GM10847 (cell line): ENCODE results near the gene CPVL.

Experiments
- POLR2A ChIP-seq: IDR thresholded peaks from 2 replicates; pipeline ENCODE4 v1.6.1; 2011; ENCODE audit not compliant: insufficient read length; ENCODE audit errors: extremely low read depth

The CPVL gene

DNA sequence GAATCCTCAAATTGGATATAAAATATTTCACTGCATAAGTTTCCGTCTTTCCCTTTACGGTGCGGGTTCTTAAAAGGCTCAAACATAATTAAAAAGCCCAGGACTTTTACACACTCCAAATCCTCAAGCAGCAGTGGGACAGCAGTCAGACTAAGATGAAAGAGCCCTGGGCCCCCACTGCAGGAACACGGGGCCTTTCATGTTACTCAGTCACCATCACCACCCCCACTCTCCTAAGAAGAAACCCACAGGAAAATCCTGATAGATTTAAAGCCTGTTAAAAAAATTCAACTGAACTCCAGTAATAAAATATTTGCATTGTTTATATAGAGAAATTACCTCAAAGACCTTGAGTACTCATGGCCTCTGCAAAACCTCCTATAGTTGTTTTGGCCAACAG, 114.2 kb downstream of the CPVL start:
- TF ChIP-seq POLR2A = no peak

DNA sequence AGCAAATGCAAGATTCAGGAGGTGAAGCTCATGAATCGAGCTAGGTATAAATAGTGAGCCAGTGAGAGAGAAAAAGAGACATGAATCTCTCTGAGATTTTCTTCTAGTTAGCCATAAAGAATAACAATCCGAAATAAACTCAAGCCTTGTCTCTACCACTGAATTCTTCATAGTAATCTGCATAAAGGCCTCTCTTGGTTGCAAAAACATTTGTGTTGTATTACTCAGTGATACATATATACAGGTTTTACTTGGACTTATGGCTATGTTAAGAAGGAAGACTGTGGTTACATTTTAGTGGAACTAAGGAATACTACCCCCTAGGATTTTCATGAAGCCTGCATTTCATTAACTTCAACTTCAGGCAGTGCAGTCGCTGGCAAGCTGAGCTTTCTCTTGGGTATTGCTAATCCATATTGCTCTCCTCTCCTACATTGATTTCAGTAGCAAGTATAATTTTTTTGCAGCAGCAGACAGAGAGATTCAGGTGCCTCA, 115.5 kb downstream of the CPVL start:
- no peak for TF ChIP-seq POLR2A

DNA sequence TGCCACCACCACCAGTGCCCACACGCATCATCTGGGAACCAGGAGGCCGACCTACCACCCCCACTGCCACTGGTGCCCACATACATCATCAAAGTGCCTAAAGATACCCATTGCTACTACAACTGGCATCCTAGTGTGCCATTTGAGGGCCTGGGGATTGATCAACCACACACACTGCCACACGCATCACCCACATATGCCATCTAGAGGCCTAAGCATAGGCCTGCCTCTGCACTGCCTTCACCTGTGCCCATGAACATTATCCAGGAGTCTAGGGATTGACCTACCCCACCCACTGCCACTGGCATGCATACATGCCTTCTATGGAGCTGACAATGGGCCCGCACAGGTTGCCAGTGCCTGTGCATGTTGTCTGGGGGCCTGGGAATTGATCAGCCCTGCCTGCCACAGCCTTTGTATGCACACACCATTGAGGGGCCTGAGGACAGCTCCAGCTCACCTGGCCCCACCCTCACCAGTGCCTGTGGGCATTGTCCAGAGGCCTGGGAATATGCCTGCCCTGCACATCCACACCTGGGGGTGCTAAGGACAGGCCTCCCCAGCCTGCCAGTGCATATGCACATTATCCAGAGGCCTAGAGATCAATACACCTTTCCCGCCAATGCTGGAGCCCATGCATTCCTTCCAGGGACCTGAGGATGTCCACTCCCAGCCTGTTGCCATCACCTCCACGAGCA, 123.9 kb downstream of the CPVL start:
- TF ChIP-seq POLR2A = no peak

DNA sequence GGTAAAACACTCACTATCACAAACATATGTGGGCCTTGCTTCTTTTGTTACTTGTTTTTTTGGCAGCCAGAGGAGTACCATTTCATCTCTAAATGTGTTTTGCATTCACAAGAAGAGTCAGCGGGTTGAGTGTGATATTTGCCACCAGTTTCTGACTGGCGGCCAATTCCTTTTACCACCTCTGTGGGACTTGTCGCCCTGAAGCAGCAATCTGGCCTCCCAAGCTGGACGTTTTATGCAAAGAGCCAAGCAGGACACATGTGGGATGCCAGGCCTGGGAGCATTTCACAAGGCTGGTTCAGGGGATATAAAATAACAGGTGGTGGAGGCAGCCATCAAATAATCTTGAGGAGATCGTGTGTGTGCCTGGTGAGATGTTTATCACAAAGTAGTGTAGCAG, 126.4 kb downstream of the CPVL start:
- TF ChIP-seq POLR2A = no peak

DNA sequence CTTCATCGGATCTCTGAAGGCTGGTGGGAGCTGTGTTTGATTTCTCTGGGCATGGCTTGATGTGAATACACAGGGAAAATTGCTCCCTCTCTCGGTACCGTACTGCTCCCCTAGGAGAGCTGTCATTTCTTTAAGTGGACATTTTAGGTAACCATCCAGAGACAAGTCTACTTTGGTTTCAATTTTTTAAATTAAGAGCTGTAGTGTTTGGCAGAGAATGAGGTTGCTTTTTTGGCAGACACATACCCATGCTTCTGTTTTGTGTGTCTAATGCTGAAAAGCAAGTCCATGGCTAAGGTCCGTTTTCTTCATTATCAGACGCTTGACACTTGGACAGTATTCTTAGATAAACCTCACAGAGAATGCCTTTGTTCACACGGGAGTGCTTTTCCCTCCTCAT, 127.0 kb downstream of the CPVL start:
- no peak for TF ChIP-seq POLR2A

DNA sequence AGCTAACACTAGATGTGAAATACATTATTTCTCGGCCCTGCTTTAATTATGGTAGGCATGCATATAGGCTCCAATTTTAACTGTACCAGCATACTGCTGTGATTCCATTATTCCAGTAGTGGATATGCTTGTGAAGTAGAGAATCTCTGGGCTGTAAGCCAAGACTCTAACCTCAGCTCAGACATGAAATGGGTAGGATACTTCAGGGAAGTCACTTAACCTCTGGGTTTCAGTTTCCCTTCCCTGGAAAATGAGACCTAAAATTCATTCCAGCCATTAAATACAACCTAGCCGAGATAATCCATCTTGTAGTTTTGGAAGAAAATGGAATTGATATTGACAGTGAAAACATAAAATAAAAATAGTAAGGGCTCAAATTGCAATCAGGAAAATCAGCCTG, 128.6 kb downstream of the CPVL start:
- TF ChIP-seq POLR2A = no peak

DNA sequence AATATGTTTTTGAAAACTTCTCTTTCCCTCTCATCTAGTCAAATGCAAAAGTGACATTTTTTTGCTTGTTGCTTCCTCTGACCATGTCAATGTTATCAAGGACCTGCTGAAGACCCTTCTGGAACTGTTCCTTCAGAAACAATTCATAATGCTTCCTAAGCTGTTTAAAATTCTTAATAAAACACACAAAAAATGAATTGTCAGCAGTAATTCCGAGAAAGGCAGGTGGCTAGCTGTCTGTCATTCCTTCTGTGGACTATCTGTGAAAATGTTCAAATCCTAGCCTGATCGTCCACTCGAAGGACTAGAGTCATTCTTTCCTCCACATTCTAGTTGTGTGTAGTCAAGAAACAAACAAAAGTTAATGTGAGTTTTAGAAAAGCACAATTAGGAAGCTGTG, 131.6 kb downstream of the CPVL start:
- no peak for TF ChIP-seq POLR2A

DNA sequence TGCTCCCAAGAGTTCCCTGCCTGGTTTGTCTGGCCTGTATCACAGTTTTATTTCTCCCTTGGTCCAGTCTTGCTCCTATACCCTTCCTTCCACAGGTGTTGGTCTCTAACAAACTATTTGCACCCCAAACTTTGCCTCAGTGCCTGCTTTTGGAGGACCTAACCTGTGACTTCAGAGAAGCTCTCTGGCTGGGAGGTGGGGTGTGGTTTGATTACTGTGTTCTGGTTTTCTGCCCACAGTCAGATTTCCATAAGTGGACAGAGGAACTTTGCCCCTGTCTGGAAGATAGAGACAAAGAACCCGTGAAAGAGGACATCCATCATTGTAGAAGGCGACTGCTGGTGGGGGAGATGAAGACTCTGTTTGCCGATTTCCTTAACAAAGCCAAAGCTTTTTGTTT, 132.4 kb downstream of the CPVL start:
- no peak for TF ChIP-seq POLR2A

DNA sequence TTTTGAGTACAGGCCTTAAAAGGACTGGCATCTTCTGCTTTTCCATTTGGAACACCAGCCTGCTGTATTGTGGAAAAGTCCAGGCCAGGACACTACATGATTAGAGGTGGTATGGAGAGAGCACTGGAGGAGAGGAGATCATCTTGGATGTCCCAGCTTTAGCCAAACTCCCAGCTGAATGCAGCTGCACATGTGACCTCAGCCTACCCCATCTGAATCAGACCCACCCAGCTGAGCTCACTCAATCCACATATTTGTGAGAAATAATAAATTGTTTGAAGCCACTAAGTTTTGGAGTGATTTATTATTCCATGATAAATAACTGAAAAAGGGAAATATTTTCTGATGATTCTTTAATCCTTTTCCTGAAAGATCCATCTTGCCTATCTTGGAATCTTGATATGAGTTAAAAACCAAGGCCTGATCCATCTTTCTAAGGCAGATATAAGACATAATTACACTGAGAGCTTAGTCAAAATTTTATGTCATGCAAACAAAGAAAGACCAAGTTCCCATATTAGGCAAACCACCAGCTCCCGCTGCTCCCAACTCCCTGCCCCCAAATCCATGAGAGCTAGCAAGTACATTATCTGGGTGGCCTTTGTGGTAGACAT, 133.1 kb downstream of the CPVL start:
- no peak for TF ChIP-seq POLR2A

DNA sequence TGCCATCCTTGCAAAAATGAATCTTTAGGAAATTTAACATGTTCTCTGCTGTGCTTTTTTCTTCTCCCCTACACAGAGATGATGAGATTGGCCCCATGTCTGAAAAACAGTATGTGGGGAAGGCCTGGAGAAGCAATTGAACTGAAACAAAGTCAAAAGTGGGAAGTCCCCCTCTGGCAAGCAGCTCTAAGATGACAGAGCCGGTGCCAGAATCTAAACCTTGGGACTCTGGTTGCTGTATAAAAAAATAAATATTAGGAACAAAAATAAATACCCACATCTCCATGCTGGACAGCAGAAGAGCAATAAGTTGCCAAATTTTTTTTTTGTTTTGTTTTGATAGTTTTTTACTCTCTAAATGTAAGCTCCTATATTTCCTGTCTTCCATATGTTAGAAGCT, 136.4 kb downstream of the CPVL start:
- TF ChIP-seq POLR2A = no peak

DNA sequence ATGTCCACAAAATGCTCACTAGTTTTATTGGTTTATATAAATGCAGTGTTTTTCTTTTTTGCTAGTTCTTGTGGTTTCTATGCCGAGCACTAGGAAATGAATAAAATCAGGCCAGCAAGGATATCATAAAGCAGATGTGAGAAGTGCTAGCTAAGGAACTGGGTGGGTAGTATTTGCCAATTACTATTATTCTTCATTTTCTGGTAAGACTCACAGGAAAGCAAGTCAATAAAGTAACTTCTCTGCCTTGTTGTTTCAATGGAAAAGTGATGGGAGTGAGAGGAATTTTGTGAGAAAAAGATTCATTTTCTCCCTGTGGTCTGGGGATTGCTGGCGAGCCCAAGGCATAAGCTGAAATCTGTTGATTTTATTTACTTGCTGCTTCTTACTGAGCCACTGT, 137.7 kb downstream of the CPVL start:
- no peak for TF ChIP-seq POLR2A

DNA sequence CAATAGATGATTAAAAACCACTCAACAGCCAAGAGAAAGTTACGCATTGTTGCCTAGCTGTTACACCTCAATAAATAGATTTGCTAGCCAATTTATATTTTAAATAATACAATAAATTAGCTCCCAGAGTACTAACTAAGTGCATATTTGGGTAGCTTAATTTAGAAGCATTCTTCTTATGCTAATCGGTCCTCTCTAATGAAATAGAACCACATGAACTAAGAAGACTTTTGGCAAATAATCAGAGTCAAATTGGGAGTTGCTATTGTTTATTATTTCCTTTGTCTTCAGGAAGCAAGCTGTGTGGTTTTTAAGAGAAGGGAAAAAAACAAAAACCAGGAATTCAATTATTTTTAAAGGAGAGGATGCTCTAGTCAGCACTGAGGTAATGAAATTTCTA, 139.2 kb downstream of the CPVL start:
- TF ChIP-seq POLR2A = no peak

DNA sequence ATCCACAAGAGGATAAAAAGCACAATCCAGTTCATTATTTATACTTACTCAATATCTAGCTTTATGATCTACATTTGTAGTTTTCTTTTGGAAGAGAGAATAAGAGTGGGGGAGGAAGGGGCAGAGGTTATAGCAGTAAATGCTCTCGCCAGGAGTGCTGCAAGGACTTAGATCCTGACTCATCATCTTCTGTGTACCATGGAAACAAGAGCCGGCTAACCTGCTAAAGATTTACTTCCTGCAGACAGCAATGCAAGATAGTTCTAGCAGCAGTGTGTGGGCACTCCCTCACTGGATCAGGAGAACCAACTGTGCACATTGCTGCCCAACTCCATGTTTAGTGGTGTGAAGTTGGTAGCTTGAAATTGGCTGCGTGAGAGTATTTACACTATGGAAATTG, 140.5 kb downstream of the CPVL start:
- no peak for TF ChIP-seq POLR2A

DNA sequence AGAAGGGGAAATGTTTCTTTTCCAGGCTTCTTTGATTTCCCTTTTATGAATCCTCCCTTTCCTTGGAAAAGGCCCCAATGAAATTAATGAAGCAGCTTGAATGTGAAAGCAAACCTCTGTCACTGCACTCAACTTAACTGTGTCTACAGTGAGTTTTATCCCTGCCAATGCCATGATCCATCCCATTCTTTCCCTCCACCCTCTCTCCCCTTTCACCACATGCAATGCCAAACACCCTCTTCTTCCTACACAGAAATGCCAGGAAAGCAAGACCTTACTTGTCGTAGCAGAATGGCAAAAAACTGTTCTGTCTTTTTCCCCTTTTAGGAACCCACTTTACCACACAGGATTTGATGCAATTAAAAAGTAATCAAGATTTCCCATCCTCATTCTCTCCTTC, 140.9 kb downstream of the CPVL start:
- TF ChIP-seq POLR2A = no peak

DNA sequence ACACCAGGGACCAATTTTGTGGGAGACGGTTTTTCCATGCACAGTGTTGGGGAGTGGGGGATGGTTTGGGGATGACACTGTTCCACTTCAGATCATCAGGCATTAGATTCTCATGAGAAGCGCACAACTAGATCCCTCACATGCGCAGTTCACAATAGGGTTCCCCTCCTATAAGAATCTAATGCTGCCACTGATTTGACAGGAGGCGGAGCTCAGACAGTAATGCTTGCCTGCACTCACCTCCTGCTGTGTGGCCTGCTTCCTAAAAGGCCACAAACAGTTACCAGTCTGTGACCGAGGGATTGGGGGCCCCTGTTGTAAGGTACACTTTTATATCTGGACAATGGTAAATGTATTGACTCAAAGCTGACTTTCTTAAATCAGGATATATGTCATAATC, 142.6 kb downstream of the CPVL start:
- TF ChIP-seq POLR2A = no peak

DNA sequence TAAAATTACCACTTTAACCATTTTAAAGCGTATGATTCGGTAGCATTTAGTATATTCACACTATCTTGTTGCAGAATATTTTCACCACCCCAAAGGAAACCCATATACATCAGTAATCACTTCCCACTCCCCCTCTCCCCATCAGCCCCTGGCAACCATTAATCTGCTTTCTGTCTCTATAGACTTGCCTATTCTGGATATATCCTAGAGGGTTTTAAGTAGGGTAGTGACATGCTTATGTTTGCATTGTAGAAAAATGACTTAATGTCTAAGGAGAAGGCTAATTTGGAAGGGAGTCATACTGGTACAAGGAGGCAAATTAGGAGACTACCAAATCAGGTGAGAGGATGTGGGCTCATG, 145.6 kb downstream of the CPVL start:
- no peak for TF ChIP-seq POLR2A
